ENCODE measurements around the gene EFCAB11. TPM values are rescaled to one million over a fixed set of nuclear protein-coding genes. Genes with fewer than 3 reads are reported as not detected.

EFCAB11 gene
- total RNA-seq (2022; extraction: Qiagen RNA extraction) = 10.3 to 14.5 TPM (median 12.3 TPM) in 5 replicates

GRCh38 chr14:89954070-89955021, at the start of gene EFCAB11:
TSS of gene EFCAB11 (minus strand) at chr14:89954730. CDS start at chr14:89954660, 70 bp downstream.

GRCh38 chr14:89955745-89956660, 1.5 kb upstream of the EFCAB11 start, which contains the start of gene TDP1:
TSS of gene TDP1 (plus strand) at chr14:89955927. CDS start at chr14:89963115, 7,188 bp downstream.

Other genes starting within 250 kb of the EFCAB11 start
- 12.2 to 17.2 TPM (median 14.4 TPM) in 5 replicates for gene TDP1, start 1.2 kb upstream of the EFCAB11 start, total RNA-seq (2022; extraction: Qiagen RNA extraction)
- gene KCNK13, start 107.3 kb upstream of the EFCAB11 start, total RNA-seq (2022; extraction: Qiagen RNA extraction) = 0.09 to 0.18 TPM (median 0.15 TPM) in 5 replicates